ENCODE results near the gene RRM2. TPM values are rescaled to one million over a fixed set of nuclear protein-coding genes. Genes with fewer than 3 reads are reported as not detected.
A peak's percentile ranks its signal among the peaks of the same experiment; 100 is the strongest.

The RRM2 gene
- polyA plus RNA-seq, 3 donors: 1.5 TPM; not detected in 2

DNA sequence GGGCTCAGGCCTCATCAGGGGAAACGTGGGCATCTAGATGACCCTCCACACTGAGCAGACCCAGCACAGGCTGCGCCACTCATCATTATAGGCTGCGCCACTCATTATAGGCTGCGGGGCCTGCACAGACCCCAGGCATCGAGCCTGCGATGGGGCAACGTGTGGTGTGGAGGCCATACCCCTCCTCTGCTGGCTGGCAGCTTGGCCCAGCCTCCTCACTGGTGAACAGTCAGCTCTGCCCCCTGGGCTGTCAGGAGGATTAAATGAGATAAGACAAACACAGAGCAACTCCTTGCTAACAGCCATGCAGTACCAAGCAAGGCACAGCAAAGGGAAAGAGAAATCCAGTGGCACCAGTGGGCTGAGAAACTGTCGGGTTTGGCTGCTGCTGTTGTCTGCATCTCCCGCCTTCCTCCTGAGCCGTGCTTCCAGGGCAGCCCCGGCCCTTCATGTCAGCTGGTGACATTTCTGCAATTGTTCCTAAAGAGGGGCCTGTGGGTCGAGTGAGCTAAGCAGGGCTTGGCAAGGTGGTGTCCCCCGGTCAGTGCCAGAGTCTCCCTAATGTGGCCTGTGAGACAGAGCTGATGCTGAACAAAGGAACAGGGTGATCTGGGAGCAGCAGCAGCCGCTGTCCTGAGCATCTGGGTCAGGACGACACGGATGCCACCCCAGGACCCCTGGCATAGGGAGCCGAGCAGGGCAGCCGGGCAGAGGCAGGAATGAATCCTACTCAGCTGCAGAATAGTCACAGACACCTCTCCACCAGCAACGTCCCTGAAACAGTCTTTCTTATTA, 48.7 kb downstream of the RRM2 start:
- H3K9me3 Mint-ChIP-seq: no peaks in the 10 kb centered on the region
- Histone ChIP-seq H3K36me3 (replicated peaks in 1 of 2; ENCODE audit: control insufficient read depth in 1 of 2, insufficient read depth in 2 of 2, low read length in 2 of 2) (peaks cover 11 to 52% of the 10 kb centered on the region in 2 donors), H3K4me1 (ENCODE audit: control insufficient read depth in 1 of 2, insufficient read depth in 2 of 2, low read length in 2 of 2) (no peaks in the 10 kb centered on the region), H3K79me2 (ENCODE audit: insufficient read depth, low read length) (no peaks in the 10 kb centered on the region), H3K27me3 (ENCODE audit: control insufficient read depth in 2 of 2, insufficient read depth in 2 of 2, low read length in 2 of 2) (no peaks in the 10 kb centered on the region), H3K9me3 (replicated peaks in 1 of 2; ENCODE audit: control insufficient read depth in 1 of 2, insufficient read depth in 1 of 2, low read length in 2 of 2) (no peaks in the 10 kb centered on the region), H4K20me1 (ENCODE audit: insufficient read depth, low read length) (no peaks in the 10 kb centered on the region), H2AFZ (ENCODE audit: insufficient read depth, low read depth, low read length, poor library complexity, severe bottlenecking) (no peak overlapping the region), H3K27ac (ENCODE audit: low read depth in 1 of 2, low read length in 2 of 2) (no peak overlapping the region), H3K4me2 (replicated peaks; ENCODE audit: extremely low read depth, low read length, poor library complexity, severe bottlenecking) (no peak overlapping the region), H3K9ac (ENCODE audit: insufficient read depth, low read length, poor library complexity, severe bottlenecking) (peak overlapping the region; percentile 27), H3K4me3 (replicated peaks in 1 of 3; ENCODE audit: low read depth in 2 of 3, low read length in 3 of 3) (no peak overlapping the region)
- no peak for DNase-seq
- H3K27me3 Mint-ChIP-seq (ENCODE audit: low read depth in 3 of 3): no peaks in the 10 kb centered on the region
- H3K27ac Mint-ChIP-seq: no peak overlapping the region
- intact Hi-C loops (cut with micrococcal nuclease): no loop called here
- WGBS (ENCODE audit: insufficient coverage): 99% methylated on average over 16 of the region's 19 CpGs
- H3K36me3 Mint-ChIP-seq: peaks cover 45 to 80% of the 10 kb centered on the region in 2 donors
- H3K4me1 Mint-ChIP-seq: no peaks in the 10 kb centered on the region
- TF ChIP-seq, protein P1, sequence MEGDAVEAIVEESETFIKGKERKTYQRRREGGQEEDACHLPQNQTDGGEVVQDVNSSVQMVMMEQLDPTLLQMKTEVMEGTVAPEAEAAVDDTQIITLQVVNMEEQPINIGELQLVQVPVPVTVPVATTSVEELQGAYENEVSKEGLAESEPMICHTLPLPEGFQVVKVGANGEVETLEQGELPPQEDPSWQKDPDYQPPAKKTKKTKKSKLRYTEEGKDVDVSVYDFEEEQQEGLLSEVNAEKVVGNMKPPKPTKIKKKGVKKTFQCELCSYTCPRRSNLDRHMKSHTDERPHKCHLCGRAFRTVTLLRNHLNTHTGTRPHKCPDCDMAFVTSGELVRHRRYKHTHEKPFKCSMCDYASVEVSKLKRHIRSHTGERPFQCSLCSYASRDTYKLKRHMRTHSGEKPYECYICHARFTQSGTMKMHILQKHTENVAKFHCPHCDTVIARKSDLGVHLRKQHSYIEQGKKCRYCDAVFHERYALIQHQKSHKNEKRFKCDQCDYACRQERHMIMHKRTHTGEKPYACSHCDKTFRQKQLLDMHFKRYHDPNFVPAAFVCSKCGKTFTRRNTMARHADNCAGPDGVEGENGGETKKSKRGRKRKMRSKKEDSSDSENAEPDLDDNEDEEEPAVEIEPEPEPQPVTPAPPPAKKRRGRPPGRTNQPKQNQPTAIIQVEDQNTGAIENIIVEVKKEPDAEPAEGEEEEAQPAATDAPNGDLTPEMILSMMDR (IDR thresholded peaks at IDR 0.05): no peak
- no peak overlapping the region for H3K4me3 Mint-ChIP-seq

DNA sequence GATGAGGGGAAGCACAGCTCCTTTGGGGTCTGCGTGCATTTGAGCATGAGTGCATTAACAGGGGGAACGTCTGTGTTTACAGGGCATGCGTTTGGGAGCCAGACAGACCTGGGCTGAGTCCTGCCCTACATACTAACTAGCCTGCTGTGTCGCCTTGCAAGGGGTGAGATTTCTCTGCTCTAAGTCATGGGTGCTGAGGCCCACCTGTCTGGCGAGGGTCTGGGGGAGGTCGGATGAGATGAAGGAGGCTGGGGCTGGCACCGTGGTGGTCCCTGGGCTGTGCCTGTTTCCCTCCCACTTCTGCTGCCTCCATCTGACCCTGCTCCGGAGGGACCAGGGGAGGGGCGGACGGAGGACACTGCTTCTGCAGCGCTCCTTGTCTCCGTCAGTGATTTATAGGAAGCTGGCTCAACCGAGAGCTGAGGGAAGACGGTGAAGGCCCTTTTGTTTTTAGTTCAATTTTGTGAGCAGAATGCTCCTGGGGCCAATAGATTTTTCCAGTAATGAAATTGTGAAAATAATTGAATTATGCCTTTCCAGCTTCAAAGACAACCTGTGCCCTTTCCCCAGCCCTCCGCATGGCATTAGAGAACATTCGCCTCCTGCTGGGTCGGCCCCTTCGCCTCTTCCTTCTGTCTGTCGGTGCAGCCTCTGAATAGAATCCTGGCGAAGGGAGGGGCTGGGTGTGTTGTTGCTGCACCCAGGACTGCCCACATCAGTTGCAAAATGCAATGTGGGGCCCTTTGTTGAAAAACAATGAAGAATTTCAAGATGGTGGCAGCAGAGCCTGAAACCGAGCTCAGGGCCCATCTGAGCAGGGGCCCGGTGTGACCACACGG, 49.7 kb downstream of the RRM2 start:
- H3K9me3 Mint-ChIP-seq: no peaks in the 10 kb centered on the region
- no peaks in the 10 kb centered on the region for H3K79me2 ChIP-seq (ENCODE audit: insufficient read depth, low read length)
- H3K4me1 Mint-ChIP-seq: no peaks in the 10 kb centered on the region
- H3K9me3 ChIP-seq (replicated peaks in 1 of 2; ENCODE audit: control insufficient read depth in 1 of 2, insufficient read depth in 1 of 2, low read length in 2 of 2): no peaks in the 10 kb centered on the region
- no peak overlapping the region for H3K4me2 ChIP-seq (replicated peaks; ENCODE audit: extremely low read depth, low read length, poor library complexity, severe bottlenecking)
- no peaks in the 10 kb centered on the region for H4K20me1 ChIP-seq (ENCODE audit: insufficient read depth, low read length)
- H3K4me1 ChIP-seq (ENCODE audit: control insufficient read depth in 1 of 2, insufficient read depth in 2 of 2, low read length in 2 of 2): no peaks in the 10 kb centered on the region
- no peak overlapping the region for H3K4me3 Mint-ChIP-seq
- peaks cover 45 to 77% of the 10 kb centered on the region in 2 donors for H3K36me3 Mint-ChIP-seq
- H3K27ac Mint-ChIP-seq: peak overlapping the region in 1 of 7 donors; percentile 9
- no peak overlapping the region for H3K9ac ChIP-seq (ENCODE audit: insufficient read depth, low read length, poor library complexity, severe bottlenecking)
- H2AFZ ChIP-seq (ENCODE audit: insufficient read depth, low read depth, low read length, poor library complexity, severe bottlenecking): no peak overlapping the region
- no peaks in the 10 kb centered on the region for H3K27me3 ChIP-seq (ENCODE audit: control insufficient read depth in 2 of 2, insufficient read depth in 2 of 2, low read length in 2 of 2)
- H3K36me3 ChIP-seq (replicated peaks in 1 of 2; ENCODE audit: control insufficient read depth in 1 of 2, insufficient read depth in 2 of 2, low read length in 2 of 2): peaks cover 11 to 46% of the 10 kb centered on the region in 2 donors
- WGBS (ENCODE audit: insufficient coverage): 90% methylated on average over 14 of the region's 23 CpGs
- intact Hi-C loops (cut with micrococcal nuclease): no loop called here
- H3K27me3 Mint-ChIP-seq (ENCODE audit: low read depth in 3 of 3): no peaks in the 10 kb centered on the region
- no peak overlapping the region for H3K27ac ChIP-seq (ENCODE audit: low read depth in 1 of 2, low read length in 2 of 2)
- TF ChIP-seq, protein P1 (IDR thresholded peaks at IDR 0.05): no peak
- DNase-seq: no peak
- no peak overlapping the region for H3K4me3 ChIP-seq (replicated peaks in 1 of 3; ENCODE audit: low read depth in 2 of 3, low read length in 3 of 3)
